Neural cell (in vitro differentiated cells): Measurements from ENCODE around the gene PRKAR1B.

ENCODE experiments used
- EP300 ChIP-seq: fragments of 450-650 bp; conservative IDR thresholded peaks from 2 replicates; pipeline ENCODE4 v1.6.1; 2014; ENCODE audit warnings: antibody characterized with exemption, mild to moderate bottlenecking, moderate library complexity; ENCODE audit not compliant: poor library complexity, severe bottlenecking
- EZH2 ChIP-seq: fragments of 200-600, 300-800 bp; shearing (Covaris generic), sonication (generic); IDR thresholded peaks from 2 replicates; pipeline ENCODE4 v1.6.1; 2014; ENCODE audit warnings: antibody characterized with exemption, low read length, borderline replicate concordance, mild to moderate bottlenecking; ENCODE audit not compliant: insufficient read depth, poor library complexity, severe bottlenecking
- POLR2AphosphoS5 ChIP-seq: IDR thresholded peaks from 2 replicates; pipeline ENCODE4 v1.6.1; 2012
- RAD21 ChIP-seq: fragments of 450-650 bp; conservative IDR thresholded peaks from 2 replicates; pipeline ENCODE4 v1.6.1; 2014; ENCODE audit warnings: antibody characterized with exemption, mild to moderate bottlenecking, moderate library complexity
- SMC3 ChIP-seq: fragments of 450-650 bp; conservative IDR thresholded peaks from 2 replicates; pipeline ENCODE4 v1.6.1; 2014; ENCODE audit warnings: antibody characterized with exemption, mild to moderate bottlenecking, moderate library complexity; ENCODE audit not compliant: poor library complexity
- TAF1 ChIP-seq: IDR thresholded peaks from 2 replicates; pipeline ENCODE4 v1.6.1; 2012; ENCODE audit warnings: low read depth
- TF ChIP-seq, protein P1 (sequence below): fragments of 450-650 bp; IDR thresholded peaks from 2 replicates; pipeline ENCODE4 v1.5.1; 2014; ENCODE audit warnings: antibody characterized with exemption, mild to moderate bottlenecking, moderate library complexity; ENCODE audit not compliant: poor library complexity, severe bottlenecking
- TF ChIP-seq, protein P2 (sequence below): IDR thresholded peaks from 2 replicates; pipeline ENCODE4 v1.6.1; 2012; ENCODE audit warnings: borderline replicate concordance

DNA sequence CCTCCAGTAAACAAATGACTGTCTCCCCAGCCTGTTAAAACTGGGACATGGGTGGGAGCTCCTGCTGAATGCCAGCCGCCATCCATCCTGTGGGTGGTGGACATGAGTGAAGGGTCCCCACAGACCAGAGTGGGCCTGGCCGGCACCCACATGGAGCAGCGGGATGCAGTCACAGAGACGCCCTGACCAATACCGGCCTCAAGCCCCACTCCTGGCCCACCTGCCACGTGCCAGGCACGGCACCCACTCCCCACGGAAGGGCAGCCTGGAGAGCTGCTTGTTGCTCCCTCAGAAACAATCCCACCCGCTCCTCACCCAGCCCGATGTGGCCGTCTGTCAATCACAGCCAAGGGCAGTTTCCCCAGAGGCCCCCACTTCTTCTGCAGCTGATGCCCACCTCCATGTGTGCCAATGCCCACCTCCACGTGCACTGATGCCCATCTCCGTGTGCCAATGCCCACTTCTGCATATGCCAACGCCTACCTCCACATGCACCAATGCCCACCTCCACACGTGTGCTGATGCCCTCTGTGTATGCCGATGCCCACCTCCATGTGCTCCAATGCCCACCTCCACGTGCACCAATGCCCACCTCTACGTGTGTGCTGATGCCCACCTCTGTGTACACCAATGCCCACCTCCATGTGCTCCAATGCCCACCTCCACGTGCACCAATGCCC, 43.4 kb downstream of the PRKAR1B start:
- TF ChIP-seq EZH2 = no peak
- TF ChIP-seq, protein P1, sequence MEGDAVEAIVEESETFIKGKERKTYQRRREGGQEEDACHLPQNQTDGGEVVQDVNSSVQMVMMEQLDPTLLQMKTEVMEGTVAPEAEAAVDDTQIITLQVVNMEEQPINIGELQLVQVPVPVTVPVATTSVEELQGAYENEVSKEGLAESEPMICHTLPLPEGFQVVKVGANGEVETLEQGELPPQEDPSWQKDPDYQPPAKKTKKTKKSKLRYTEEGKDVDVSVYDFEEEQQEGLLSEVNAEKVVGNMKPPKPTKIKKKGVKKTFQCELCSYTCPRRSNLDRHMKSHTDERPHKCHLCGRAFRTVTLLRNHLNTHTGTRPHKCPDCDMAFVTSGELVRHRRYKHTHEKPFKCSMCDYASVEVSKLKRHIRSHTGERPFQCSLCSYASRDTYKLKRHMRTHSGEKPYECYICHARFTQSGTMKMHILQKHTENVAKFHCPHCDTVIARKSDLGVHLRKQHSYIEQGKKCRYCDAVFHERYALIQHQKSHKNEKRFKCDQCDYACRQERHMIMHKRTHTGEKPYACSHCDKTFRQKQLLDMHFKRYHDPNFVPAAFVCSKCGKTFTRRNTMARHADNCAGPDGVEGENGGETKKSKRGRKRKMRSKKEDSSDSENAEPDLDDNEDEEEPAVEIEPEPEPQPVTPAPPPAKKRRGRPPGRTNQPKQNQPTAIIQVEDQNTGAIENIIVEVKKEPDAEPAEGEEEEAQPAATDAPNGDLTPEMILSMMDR = no peak
- no peak for TF ChIP-seq RAD21
- TF ChIP-seq, protein P2, sequence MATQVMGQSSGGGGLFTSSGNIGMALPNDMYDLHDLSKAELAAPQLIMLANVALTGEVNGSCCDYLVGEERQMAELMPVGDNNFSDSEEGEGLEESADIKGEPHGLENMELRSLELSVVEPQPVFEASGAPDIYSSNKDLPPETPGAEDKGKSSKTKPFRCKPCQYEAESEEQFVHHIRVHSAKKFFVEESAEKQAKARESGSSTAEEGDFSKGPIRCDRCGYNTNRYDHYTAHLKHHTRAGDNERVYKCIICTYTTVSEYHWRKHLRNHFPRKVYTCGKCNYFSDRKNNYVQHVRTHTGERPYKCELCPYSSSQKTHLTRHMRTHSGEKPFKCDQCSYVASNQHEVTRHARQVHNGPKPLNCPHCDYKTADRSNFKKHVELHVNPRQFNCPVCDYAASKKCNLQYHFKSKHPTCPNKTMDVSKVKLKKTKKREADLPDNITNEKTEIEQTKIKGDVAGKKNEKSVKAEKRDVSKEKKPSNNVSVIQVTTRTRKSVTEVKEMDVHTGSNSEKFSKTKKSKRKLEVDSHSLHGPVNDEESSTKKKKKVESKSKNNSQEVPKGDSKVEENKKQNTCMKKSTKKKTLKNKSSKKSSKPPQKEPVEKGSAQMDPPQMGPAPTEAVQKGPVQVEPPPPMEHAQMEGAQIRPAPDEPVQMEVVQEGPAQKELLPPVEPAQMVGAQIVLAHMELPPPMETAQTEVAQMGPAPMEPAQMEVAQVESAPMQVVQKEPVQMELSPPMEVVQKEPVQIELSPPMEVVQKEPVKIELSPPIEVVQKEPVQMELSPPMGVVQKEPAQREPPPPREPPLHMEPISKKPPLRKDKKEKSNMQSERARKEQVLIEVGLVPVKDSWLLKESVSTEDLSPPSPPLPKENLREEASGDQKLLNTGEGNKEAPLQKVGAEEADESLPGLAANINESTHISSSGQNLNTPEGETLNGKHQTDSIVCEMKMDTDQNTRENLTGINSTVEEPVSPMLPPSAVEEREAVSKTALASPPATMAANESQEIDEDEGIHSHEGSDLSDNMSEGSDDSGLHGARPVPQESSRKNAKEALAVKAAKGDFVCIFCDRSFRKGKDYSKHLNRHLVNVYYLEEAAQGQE = no peak
- no peak for TF ChIP-seq SMC3
- TF ChIP-seq POLR2AphosphoS5 = no peak
- no peak for TF ChIP-seq EP300
- TF ChIP-seq TAF1 = no peak
